HG03095 (cell line): ENCODE measurements around the gene THOC1.
"Not testable (repeated sequence)": the region's sequence is repeated elsewhere in the genome, so short reads cannot be mapped to it uniquely, and the experiment has no call there.

Experiments
- ATAC-seq: cut with Tn5 transposase; IDR thresholded peaks from one replicate; pipeline ENCODE4 v1.9.1; 2021; ENCODE audit warnings: moderate library complexity; ENCODE audit not compliant: unreplicated experiment

Gene THOC1

GRCh38 chr18:267688-268552, at the start of gene THOC1:
Gene THOC1 (minus strand): TSS chr18:268047. CDS start chr18:268019, 28 bp downstream.
- peak; percentile 90 for ATAC-seq

- no peak for ATAC-seq
These were observed 49.8 kb upstream of the THOC1 start for GRCh38 chr18:317618-318017.

- ATAC-seq: no peak
These were observed 48.5 kb upstream of the THOC1 start for GRCh38 chr18:316393-316792.

GRCh38 chr18:313931-314330, 46.1 kb upstream of the THOC1 start:
- ATAC-seq: no peak

- ATAC-seq: no peak
These were observed 44.6 kb upstream of the THOC1 start for GRCh38 chr18:312415-312814.

GRCh38 chr18:310042-310441, 42.2 kb upstream of the THOC1 start:
- no peak for ATAC-seq

GRCh38 chr18:308086-308485, 40.2 kb upstream of the THOC1 start:
- ATAC-seq: not testable (repeated sequence)

GRCh38 chr18:306608-307255, 38.9 kb upstream of the THOC1 start:
- no peak for ATAC-seq

GRCh38 chr18:305003-305501, 37.2 kb upstream of the THOC1 start:
- no peak for ATAC-seq

- ATAC-seq: no peak
These were observed 35.8 kb upstream of the THOC1 start for GRCh38 chr18:303607-304006.

- ATAC-seq: no peak
These were observed 35.2 kb upstream of the THOC1 start for GRCh38 chr18:303011-303410.

- no peak for ATAC-seq
These were observed 34.2 kb upstream of the THOC1 start for GRCh38 chr18:302097-302496.

- no peak for ATAC-seq
These were observed 30.1 kb upstream of the THOC1 start for GRCh38 chr18:297936-298335.

GRCh38 chr18:295756-296490, 28.1 kb upstream of the THOC1 start:
- no peak for ATAC-seq

- ATAC-seq: no peak
These were observed 26.7 kb upstream of the THOC1 start for GRCh38 chr18:294566-294965.

GRCh38 chr18:293536-293935, 25.7 kb upstream of the THOC1 start:
- no peak for ATAC-seq

GRCh38 chr18:292271-292670, 24.4 kb upstream of the THOC1 start:
- no peak for ATAC-seq

- not testable (repeated sequence) for ATAC-seq
These were observed 22.1 kb upstream of the THOC1 start for GRCh38 chr18:289970-290369.

GRCh38 chr18:289026-289425, 21.2 kb upstream of the THOC1 start:
- no peak for ATAC-seq

GRCh38 chr18:286515-287310, 18.9 kb upstream of the THOC1 start:
- no peak for ATAC-seq

- ATAC-seq: no peak
These were observed 18.0 kb upstream of the THOC1 start for GRCh38 chr18:285817-286216.
